ENCODE measurements around the gene ADAMTS4.

ADAMTS4 gene

DNA sequence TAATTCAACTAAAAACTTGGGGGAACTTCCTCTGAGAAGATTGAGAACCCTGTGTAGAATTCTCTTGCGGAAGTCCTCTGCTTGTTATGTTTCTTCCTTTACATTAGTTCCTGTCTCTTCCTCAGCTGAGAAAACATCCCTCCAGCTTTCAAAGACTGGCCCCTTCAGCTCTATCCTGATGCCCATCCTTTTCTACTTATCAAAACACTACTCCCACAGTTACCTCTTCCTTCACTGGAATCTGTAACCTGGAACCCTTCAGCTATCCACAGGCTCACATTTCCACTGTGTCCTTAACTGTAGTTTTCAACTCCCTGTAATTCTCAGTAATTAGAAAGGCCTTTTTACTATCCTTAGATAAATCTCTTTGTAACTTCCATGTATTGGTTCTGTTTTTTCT is 60.4 kb downstream of the ADAMTS4 start:
- H3K9me3 ChIP-seq (ENCODE audit: control insufficient read depth, low read length) = no peaks in the 10 kb centered on the region
- WGBS, 2 experiments (ENCODE audit: insufficient coverage in 2 of 2) = 88 to 100% methylated on average over 1 of the region's 1 CpG
- H3K36me3 ChIP-seq (ENCODE audit: control insufficient read depth, insufficient read depth, low read length) = peaks cover 9% of the 10 kb centered on the region
- H3K4me1 ChIP-seq (ENCODE audit: control insufficient read depth, insufficient read depth, low read length, poor library complexity, severe bottlenecking) = peaks cover 12% of the 10 kb centered on the region
- no peak overlapping the region for H3K27ac ChIP-seq (ENCODE audit: low read depth, low read length, severe bottlenecking)
- no peak overlapping the region for H3K4me3 ChIP-seq (ENCODE audit: extremely low read depth, insufficient read depth, low read length, poor library complexity, severe bottlenecking)

DNA sequence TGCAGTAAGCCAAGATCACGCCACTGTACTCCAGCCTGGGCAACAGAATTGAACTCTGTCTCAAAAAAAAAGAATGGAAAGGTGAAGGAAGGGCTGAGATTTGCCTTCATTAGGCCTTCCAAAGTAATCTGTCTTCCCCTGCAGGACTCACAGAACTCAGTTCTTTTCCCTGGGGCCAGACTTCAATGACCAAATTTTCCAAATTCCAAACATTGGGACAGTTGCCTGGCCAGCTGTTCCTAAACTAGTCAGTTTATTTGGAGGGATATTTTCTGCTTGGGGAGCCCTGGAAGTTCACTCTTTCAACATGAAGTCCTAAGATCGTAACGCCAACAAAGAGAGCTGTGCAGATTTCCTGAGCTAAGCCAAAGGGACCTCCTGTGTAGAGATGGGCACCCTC is 61.0 kb downstream of the ADAMTS4 start:
- Histone ChIP-seq H3K36me3 (ENCODE audit: control insufficient read depth, insufficient read depth, low read length) (peaks cover 9% of the 10 kb centered on the region), H3K27ac (ENCODE audit: low read depth, low read length, severe bottlenecking) (no peak overlapping the region), H3K9me3 (ENCODE audit: control insufficient read depth, low read length) (no peaks in the 10 kb centered on the region), H3K4me3 (ENCODE audit: extremely low read depth, insufficient read depth, low read length, poor library complexity, severe bottlenecking) (no peak overlapping the region), H3K4me1 (ENCODE audit: control insufficient read depth, insufficient read depth, low read length, poor library complexity, severe bottlenecking) (peaks cover 12% of the 10 kb centered on the region)
- WGBS, 2 experiments (ENCODE audit: insufficient coverage in 2 of 2) = 89 to 91% methylated on average over 1 to 3 of the region's 3 CpGs
